Measurements from ENCODE around the gene PIF1. TPM values are rescaled to one million over a fixed set of nuclear protein-coding genes. Genes with fewer than 3 reads are reported as not detected.

PIF1 gene
- polyA plus RNA-seq (2.3 to 7.6 TPM (median 6.2 TPM) in 3 replicates), polyA minus RNA-seq (1.1 to 9.9 TPM (median 3.0 TPM) in 3 replicates)
- polyA plus RNA-seq (2011; ENCODE audit: low read depth) = not detected
- polyA plus RNA-seq (2011; cell fraction: cytosol; rRNA removed) = 0.44 and 0.75 TPM in 2 replicates
- 7.1 and 7.3 TPM in 2 replicates for polyA plus RNA-seq (2011; cell fraction: nucleus; rRNA removed)
- 4.9 TPM in 1 of 2 replicates, not detected in the other for polyA plus RNA-seq (2012; ENCODE audit: low replicate concordance)
- 6.9 TPM for polyA minus RNA-seq (2011; cell fraction: cytosol; rRNA and poly(A)+ RNA removed)
- polyA minus RNA-seq (2011; cell fraction: nucleus; rRNA and poly(A)+ RNA removed) = 0.63 and 1.4 TPM in 2 replicates

- dilution Hi-C loops (cut with MboI; ENCODE audit: extremely low pct_ligation_motif_present, low sequenced_read_pairs) = no loop called here
- no peaks in the 10 kb centered on the region for H3K9me3 ChIP-seq (ENCODE audit: control insufficient read depth, low read depth, low read length)
- peak within 1 kb of the TSS; percentile 76 for H3K27ac ChIP-seq (ENCODE audit: control insufficient read depth, insufficient read depth, low read length)
- H3K9ac ChIP-seq (ENCODE audit: control insufficient read depth, extremely low read depth, insufficient read depth, low read length) = peak within 1 kb of the TSS; percentile 79
- peak within 1 kb of the TSS; percentile 55 to 98 (median 75) for H3K4me3 ChIP-seq (ENCODE audit: control insufficient read depth in 2 of 3, extremely low read depth in 1 of 3, insufficient read depth in 2 of 3, low read depth in 1 of 3, low read length in 3 of 3)
- H3K4me1 ChIP-seq (ENCODE audit: control insufficient read depth, extremely low read depth, insufficient read depth, low read length) = peaks cover 10% of the 10 kb centered on the region
- peaks cover 2 to 9% of the 10 kb centered on the region in 2 experiments for H3K36me3 ChIP-seq (ENCODE audit: control insufficient read depth in 2 of 2, extremely low read depth in 1 of 2, insufficient read depth in 2 of 2, low read length in 2 of 2)
- peak within 1 kb of the TSS; percentile 95 for H2AFZ ChIP-seq (ENCODE audit: control insufficient read depth, low read length)
- peak; percentile 85 for FAIRE-seq
- TF ChIP-seq, protein P1, sequence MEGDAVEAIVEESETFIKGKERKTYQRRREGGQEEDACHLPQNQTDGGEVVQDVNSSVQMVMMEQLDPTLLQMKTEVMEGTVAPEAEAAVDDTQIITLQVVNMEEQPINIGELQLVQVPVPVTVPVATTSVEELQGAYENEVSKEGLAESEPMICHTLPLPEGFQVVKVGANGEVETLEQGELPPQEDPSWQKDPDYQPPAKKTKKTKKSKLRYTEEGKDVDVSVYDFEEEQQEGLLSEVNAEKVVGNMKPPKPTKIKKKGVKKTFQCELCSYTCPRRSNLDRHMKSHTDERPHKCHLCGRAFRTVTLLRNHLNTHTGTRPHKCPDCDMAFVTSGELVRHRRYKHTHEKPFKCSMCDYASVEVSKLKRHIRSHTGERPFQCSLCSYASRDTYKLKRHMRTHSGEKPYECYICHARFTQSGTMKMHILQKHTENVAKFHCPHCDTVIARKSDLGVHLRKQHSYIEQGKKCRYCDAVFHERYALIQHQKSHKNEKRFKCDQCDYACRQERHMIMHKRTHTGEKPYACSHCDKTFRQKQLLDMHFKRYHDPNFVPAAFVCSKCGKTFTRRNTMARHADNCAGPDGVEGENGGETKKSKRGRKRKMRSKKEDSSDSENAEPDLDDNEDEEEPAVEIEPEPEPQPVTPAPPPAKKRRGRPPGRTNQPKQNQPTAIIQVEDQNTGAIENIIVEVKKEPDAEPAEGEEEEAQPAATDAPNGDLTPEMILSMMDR (optimal IDR thresholded peaks at IDR 0.05 in 1 of 3, IDR thresholded peaks at IDR 0.05 in 1 of 3, conservative IDR thresholded peaks at IDR 0.05 in 1 of 3; ENCODE audit: extremely low read depth in 1 of 3, insufficient read depth in 2 of 3, low read length in 3 of 3) = no peak
- TF ChIP-seq EZH2 (IDR thresholded peaks at IDR 0.05; ENCODE audit: low read length) = no peak
- no peaks in the 10 kb centered on the region for H3K27me3 ChIP-seq (ENCODE audit: control insufficient read depth, extremely low read depth, insufficient read depth, low read length)
- H4K20me1 ChIP-seq (ENCODE audit: control insufficient read depth, extremely low read depth, insufficient read depth, low read length) = no peaks in the 10 kb centered on the region
- peak; percentile 86 for DNase-seq (ENCODE audit: low read depth, low spot score)
- peak within 1 kb of the TSS; percentile 100 for H3K4me2 ChIP-seq (ENCODE audit: control insufficient read depth, extremely low read depth, insufficient read depth, low read depth, low read length)
- H3K9me1 ChIP-seq (ENCODE audit: control insufficient read depth, extremely low read depth, insufficient read depth, low read length) = no peaks in the 10 kb centered on the region
- peaks cover 9% of the 10 kb centered on the region for H3K79me2 ChIP-seq (ENCODE audit: control insufficient read depth, insufficient read depth, low read length)
Observed at GRCh38 chr15:64825431-64826294, at the start of gene PIF1. PIF1 (minus strand) TSS chr15:64825647; CDS start chr15:64824335, 1,312 bp downstream.

- H3K27ac ChIP-seq (ENCODE audit: control insufficient read depth, insufficient read depth, low read length) = no peak overlapping the region
- H3K27me3 ChIP-seq (ENCODE audit: control insufficient read depth, extremely low read depth, insufficient read depth, low read length) = no peaks in the 10 kb centered on the region
- no peaks in the 10 kb centered on the region for H3K79me2 ChIP-seq (ENCODE audit: control insufficient read depth, insufficient read depth, low read length)
- peaks cover 11% of the 10 kb centered on the region for H3K4me1 ChIP-seq (ENCODE audit: control insufficient read depth, extremely low read depth, insufficient read depth, low read length)
- H3K36me3 ChIP-seq (ENCODE audit: control insufficient read depth in 2 of 2, extremely low read depth in 1 of 2, insufficient read depth in 2 of 2, low read length in 2 of 2) = peaks cover 8 to 10% of the 10 kb centered on the region in 2 experiments
- no peak overlapping the region for H3K4me3 ChIP-seq (ENCODE audit: control insufficient read depth in 2 of 3, extremely low read depth in 1 of 3, insufficient read depth in 2 of 3, low read depth in 1 of 3, low read length in 3 of 3)
- H3K9me1 ChIP-seq (ENCODE audit: control insufficient read depth, extremely low read depth, insufficient read depth, low read length) = no peaks in the 10 kb centered on the region
- H4K20me1 ChIP-seq (ENCODE audit: control insufficient read depth, extremely low read depth, insufficient read depth, low read length) = no peaks in the 10 kb centered on the region
- no peak overlapping the region for H3K9ac ChIP-seq (ENCODE audit: control insufficient read depth, extremely low read depth, insufficient read depth, low read length)
- no peak overlapping the region for H2AFZ ChIP-seq (ENCODE audit: control insufficient read depth, low read length)
- H3K9me3 ChIP-seq (ENCODE audit: control insufficient read depth, low read depth, low read length) = no peaks in the 10 kb centered on the region
- dilution Hi-C loops (cut with MboI; ENCODE audit: extremely low pct_ligation_motif_present, low sequenced_read_pairs) = no loop called here
- DNase-seq (ENCODE audit: low read depth, low spot score) = no peak
- no peak for TF ChIP-seq EZH2 (IDR thresholded peaks at IDR 0.05; ENCODE audit: low read length)
- TF ChIP-seq, protein P1 (optimal IDR thresholded peaks at IDR 0.05 in 1 of 3, IDR thresholded peaks at IDR 0.05 in 1 of 3, conservative IDR thresholded peaks at IDR 0.05 in 1 of 3; ENCODE audit: extremely low read depth in 1 of 3, insufficient read depth in 2 of 3, low read length in 3 of 3) = no peak
- FAIRE-seq = no peak
- H3K4me2 ChIP-seq (ENCODE audit: control insufficient read depth, extremely low read depth, insufficient read depth, low read depth, low read length) = no peak overlapping the region
Observed at GRCh38 chr15:64870353-64870752, 44.9 kb upstream of the PIF1 start.
